K562 (cell line): ENCODE measurements around the gene DIP2C. TPM values are rescaled to one million over a fixed set of nuclear protein-coding genes. Genes with fewer than 3 reads are reported as not detected.
A peak's percentile ranks its signal among the peaks of the same experiment; 100 is the strongest.

Experiments used
- BRD4 ChIP-seq: fragments of 200-600 bp; sonication (generic); IDR thresholded peaks from 2 replicates; pipeline ENCODE4 v1.6.1; 2017; ENCODE audit warnings: inconsistent platforms
- CBX3 ChIP-seq, 2 experiments: IDR thresholded peaks; 1 replicate in 1 of 2; 2 replicates in 1 of 2; pipeline ENCODE4 v1.6.1; 2012; ENCODE audit warnings: inconsistent platforms in 2 of 2, low read length in 2 of 2, borderline replicate concordance in 1 of 2, control low read depth in 1 of 2
- CUX1 ChIP-seq: fragments of 200-800 bp; sonication (Bioruptor generic); IDR thresholded peaks from 2 replicates; pipeline ENCODE4 v1.6.1; 2016; ENCODE audit warnings: missing genetic modification characterization, missing compliant biosample characterization
- GTF3C2 ChIP-seq: IDR thresholded peaks from 3 replicates; pipeline ENCODE4 v1.6.1; 2011; ENCODE audit warnings: borderline replicate concordance, mild to moderate bottlenecking, moderate library complexity; ENCODE audit not compliant: insufficient read length; ENCODE audit errors: extremely low read depth
- JUND ChIP-seq, 2 experiments: IDR thresholded peaks; 2 replicates in 1 of 2; 3 replicates in 1 of 2; pipeline ENCODE4 v1.6.1; 2011; ENCODE audit warnings: borderline replicate concordance in 2 of 2, low read depth in 2 of 2, low read length in 2 of 2, improper control_type of control experiment in 1 of 2, missing biosample characterization in 1 of 2, missing genetic modification characterization in 1 of 2, missing genetic modification reagents in 1 of 2
- MED1 ChIP-seq: sonication (generic); formaldehyde crosslinking; IDR thresholded peaks from 2 replicates; pipeline ENCODE4 v1.8.1; 2023; ENCODE audit warnings: missing genetic modification reagents, borderline replicate concordance
- MITF ChIP-seq: IDR thresholded peaks from 2 replicates; pipeline ENCODE4 v1.6.1; 2014; ENCODE audit warnings: antibody characterized with exemption
- PTRF ChIP-seq: fragments of 450-650 bp; IDR thresholded peaks from 2 replicates; pipeline ENCODE4 v1.6.1; 2016; ENCODE audit warnings: mild to moderate bottlenecking, missing genetic modification characterization, missing compliant biosample characterization
- RBM17 ChIP-seq: fragments of 200-400 bp; formaldehyde crosslinking; IDR thresholded peaks from 2 replicates; pipeline ENCODE4 v1.6.1; 2017; ENCODE audit warnings: low read depth, mild to moderate bottlenecking, low read length, borderline replicate concordance
- SETDB1 ChIP-seq: IDR thresholded peaks from one replicate; pipeline ENCODE4 v1.6.1; 2012; ENCODE audit warnings: low read length, control low read depth, inconsistent platforms
- USF2 ChIP-seq: sonication (generic); formaldehyde crosslinking; IDR thresholded peaks from 2 replicates; pipeline ENCODE4 v1.5.0; 2020; ENCODE audit warnings: missing genetic modification reagents
- ZNF41 ChIP-seq: fragments of 250-450 bp; sonication (Bioruptor Pico); conservative IDR thresholded peaks from 2 replicates; pipeline ENCODE4 v1.4.0; 2020; ENCODE audit warnings: mild to moderate bottlenecking
- polyA plus RNA-seq, 8 experiments: library from polyadenylated mRNA; depleted of rRNA in 4 of 8; stranded (reverse) in 5 of 8; unstranded in 3 of 8; fragments of >200 nt; fragmentation: Nextera tagmentation in 2 of 8; fragmentation: Illumina TruSeq in 1 of 8; extraction: Ambion mirVana in 2 of 8; extraction: Trizol in 1 of 8; gene quantifications; 2 replicates each; pipeline versions ENCODE4 v1.2.1 to v1.2.3, GENCODE V29; 2011 to 2014; ENCODE audit warnings: inconsistent platforms in 1 of 8, missing spikeins in 1 of 8
- total RNA-seq, 7 experiments: library from RNA; depleted of rRNA in 6 of 7; stranded (reverse); fragments of >200 nt in 6 of 7; fragmentation: Illumina TruSeq in 2 of 7; extraction: Trizol in 2 of 7; gene quantifications; 2 replicates each; pipeline versions ENCODE4 v1.2.1 to v1.2.3, GENCODE V29; 2011 to 2021; ENCODE audit warnings: low replicate concordance in 1 of 7
- TF ChIP-seq, protein P1 (sequence below): IDR thresholded peaks from 3 replicates; pipeline ENCODE4 v1.6.1; 2011; ENCODE audit warnings: borderline replicate concordance, mild to moderate bottlenecking; ENCODE audit not compliant: insufficient read length, insufficient read depth
- TF ChIP-seq, protein P2 (sequence below): sonication (generic); formaldehyde crosslinking; IDR thresholded peaks from 2 replicates; pipeline ENCODE4 v1.9.0; 2022; ENCODE audit warnings: mild to moderate bottlenecking, missing genetic modification reagents

Gene DIP2C
- total and polyA plus RNA-seq, 9 of the 15 experiments (the other 6 are each of a cell fraction or from before 2014, with no cell fraction given): 0.01 TPM; not detected in 8

GRCh38 chr10:723973-724372, 34.5 kb upstream of the DIP2C start (continued):
- TF ChIP-seq, protein P1, sequence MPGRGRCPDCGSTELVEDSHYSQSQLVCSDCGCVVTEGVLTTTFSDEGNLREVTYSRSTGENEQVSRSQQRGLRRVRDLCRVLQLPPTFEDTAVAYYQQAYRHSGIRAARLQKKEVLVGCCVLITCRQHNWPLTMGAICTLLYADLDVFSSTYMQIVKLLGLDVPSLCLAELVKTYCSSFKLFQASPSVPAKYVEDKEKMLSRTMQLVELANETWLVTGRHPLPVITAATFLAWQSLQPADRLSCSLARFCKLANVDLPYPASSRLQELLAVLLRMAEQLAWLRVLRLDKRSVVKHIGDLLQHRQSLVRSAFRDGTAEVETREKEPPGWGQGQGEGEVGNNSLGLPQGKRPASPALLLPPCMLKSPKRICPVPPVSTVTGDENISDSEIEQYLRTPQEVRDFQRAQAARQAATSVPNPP: no peak
- TF ChIP-seq MITF: no peak
- TF ChIP-seq BRD4: no peak
- TF ChIP-seq CUX1 (CRISPR knock-in tag): no peak
- no peak for TF ChIP-seq PTRF (tag)
- no peak for TF ChIP-seq ZNF41
- TF ChIP-seq SETDB1: no peak
- no peak for TF ChIP-seq RBM17
- no peak for TF ChIP-seq GTF3C2
- TF ChIP-seq CBX3 (IDR thresholded peaks at IDR 0.05; ENCODE audit: borderline replicate concordance in 1 of 2, low read length in 2 of 2): no peak
- no peak for TF ChIP-seq MED1
- TF ChIP-seq JUND (IDR thresholded peaks at IDR 0.05; ENCODE audit: borderline replicate concordance, low read depth, low read length): no peak
- TF ChIP-seq JUND (tag; IDR thresholded peaks at IDR 0.05; ENCODE audit: borderline replicate concordance, low read depth, low read length): no peak
- TF ChIP-seq, protein P2, sequence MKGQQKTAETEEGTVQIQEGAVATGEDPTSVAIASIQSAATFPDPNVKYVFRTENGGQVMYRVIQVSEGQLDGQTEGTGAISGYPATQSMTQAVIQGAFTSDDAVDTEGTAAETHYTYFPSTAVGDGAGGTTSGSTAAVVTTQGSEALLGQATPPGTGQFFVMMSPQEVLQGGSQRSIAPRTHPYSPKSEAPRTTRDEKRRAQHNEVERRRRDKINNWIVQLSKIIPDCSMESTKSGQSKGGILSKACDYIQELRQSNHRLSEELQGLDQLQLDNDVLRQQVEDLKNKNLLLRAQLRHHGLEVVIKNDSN (CRISPR knock-in tag): peak; percentile 79
- TF ChIP-seq USF2 (CRISPR knock-in tag): peak; percentile 67
